Measurements from ENCODE around the gene EFNB2. TPM values are rescaled to one million over a fixed set of nuclear protein-coding genes. Genes with fewer than 3 reads are reported as not detected.

Gene EFNB2
- total and polyA plus RNA-seq, 9 donors, result 3.7 to 33.2 (median 13.5) TPM

- no peak for TF ChIP-seq EP300 (IDR thresholded peaks at IDR 0.05)
- no peak for TF ChIP-seq CTCF (IDR thresholded peaks at IDR 0.05)
- TF ChIP-seq POLR2A (IDR thresholded peaks at IDR 0.05), result no peak
- no peak overlapping the region for H3K4me3 ChIP-seq
- DNase-seq, result no peak
- H3K36me3 ChIP-seq, result no peaks in the 10 kb centered on the region
- H3K27ac ChIP-seq, result no peak overlapping the region
- 66 to 82% (median 76%) methylated on average over 4 of the region's 4 CpGs for WGBS, 3 donors
- intact Hi-C loops (cut with DNase I), result no loop called here
- no peaks in the 10 kb centered on the region for H3K27me3 ChIP-seq
- H3K9me3 ChIP-seq, result no peaks in the 10 kb centered on the region
- no peaks in the 10 kb centered on the region for H3K4me1 ChIP-seq (ENCODE audit: insufficient read depth)
Measured at GRCh38 chr13:106540613-106541012, 5.2 kb upstream of the EFNB2 start.

DNA sequence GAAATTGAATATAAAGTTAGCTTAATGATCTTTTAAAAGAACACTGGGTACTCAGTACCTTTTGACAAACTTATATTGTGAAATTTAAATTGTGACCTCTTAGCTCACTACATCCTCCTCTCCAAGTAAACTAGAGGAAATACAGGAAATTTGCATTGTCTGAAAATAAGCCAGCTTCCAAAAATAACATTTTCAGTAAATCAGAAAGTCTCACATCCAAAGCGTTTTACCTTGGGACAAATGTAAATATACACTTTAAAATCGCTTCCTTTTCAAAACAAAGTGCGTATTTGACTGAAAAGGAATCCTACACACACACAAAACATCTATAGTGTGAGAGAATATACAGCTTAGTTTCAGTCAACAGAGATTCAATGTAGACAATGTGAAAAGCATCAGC, 2.1 kb upstream of the EFNB2 start:
- intact Hi-C loops (cut with DNase I), result no loop called here
- H3K27me3 ChIP-seq, result no peaks in the 10 kb centered on the region
- H3K4me1 ChIP-seq (ENCODE audit: insufficient read depth), result peaks cover 8% of the 10 kb centered on the region
- TF ChIP-seq CTCF (IDR thresholded peaks at IDR 0.05), result no peak
- no peak for TF ChIP-seq EP300 (IDR thresholded peaks at IDR 0.05)
- TF ChIP-seq POLR2A (IDR thresholded peaks at IDR 0.05), result no peak
- no peak overlapping the region for H3K27ac ChIP-seq
- no peaks in the 10 kb centered on the region for H3K9me3 ChIP-seq
- DNase-seq, result no peak
- no peak overlapping the region for H3K4me3 ChIP-seq
- H3K36me3 ChIP-seq, result no peaks in the 10 kb centered on the region
- WGBS, 3 donors, result 19 to 41% (median 34%) methylated on average over 3 of the region's 3 CpGs

DNA sequence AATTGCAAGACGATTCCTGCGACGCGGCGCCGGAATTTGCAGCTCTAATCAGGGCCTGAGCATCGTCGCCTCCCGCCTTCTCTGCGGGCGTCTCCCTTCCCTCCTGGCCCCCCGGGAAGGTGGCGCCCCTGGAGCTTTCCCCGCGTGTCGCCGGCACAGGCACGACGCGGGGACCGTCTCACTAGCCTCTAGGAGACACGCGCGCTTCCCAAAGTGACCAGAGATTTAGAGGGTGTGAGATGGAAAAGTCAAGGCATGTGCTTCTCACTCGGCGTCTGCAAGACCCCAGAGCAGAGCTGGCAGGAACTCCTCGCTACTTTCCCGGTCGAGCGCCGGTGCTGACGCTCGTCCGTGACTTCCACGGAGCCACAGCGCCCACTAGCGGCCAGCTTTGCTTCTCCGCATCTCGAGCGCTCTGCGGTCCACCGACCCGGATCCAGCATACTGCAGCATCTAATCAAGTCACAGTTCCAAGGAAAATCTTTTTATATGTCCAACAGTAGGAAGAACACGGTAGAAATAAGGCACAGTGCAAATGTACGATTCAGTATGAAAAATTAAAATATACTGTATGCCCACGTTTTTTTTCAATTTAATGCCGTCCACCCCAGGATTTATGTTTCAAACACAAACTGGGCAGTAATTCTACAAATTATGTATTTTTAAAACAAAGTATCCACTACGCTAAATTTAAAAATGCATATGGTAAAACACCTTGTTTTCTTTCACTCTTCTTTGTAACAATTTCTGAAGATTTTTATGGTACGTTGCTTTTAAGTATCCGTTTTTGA, 977 bp upstream of the EFNB2 start:
- Histone ChIP-seq H3K27me3 (no peaks in the 10 kb centered on the region), H3K4me1 (ENCODE audit: insufficient read depth) (peaks cover 8% of the 10 kb centered on the region), H3K9me3 (no peaks in the 10 kb centered on the region), H3K4me3 (peak overlapping the region; percentile 56), H3K27ac (no peak overlapping the region), H3K36me3 (no peaks in the 10 kb centered on the region)
- peak; percentile 84 to 94 (median 92) for DNase-seq
- 3 to 4% (median 4%) methylated on average over 50 of the region's 50 CpGs for WGBS, 3 donors
- intact Hi-C loops (cut with DNase I), result no loop called here
- TF ChIP-seq CTCF (IDR thresholded peaks at IDR 0.05), result peak; percentile 80 to 87 (median 86)
- no peak for TF ChIP-seq POLR2A (IDR thresholded peaks at IDR 0.05)
- no peak for TF ChIP-seq EP300 (IDR thresholded peaks at IDR 0.05)

DNA sequence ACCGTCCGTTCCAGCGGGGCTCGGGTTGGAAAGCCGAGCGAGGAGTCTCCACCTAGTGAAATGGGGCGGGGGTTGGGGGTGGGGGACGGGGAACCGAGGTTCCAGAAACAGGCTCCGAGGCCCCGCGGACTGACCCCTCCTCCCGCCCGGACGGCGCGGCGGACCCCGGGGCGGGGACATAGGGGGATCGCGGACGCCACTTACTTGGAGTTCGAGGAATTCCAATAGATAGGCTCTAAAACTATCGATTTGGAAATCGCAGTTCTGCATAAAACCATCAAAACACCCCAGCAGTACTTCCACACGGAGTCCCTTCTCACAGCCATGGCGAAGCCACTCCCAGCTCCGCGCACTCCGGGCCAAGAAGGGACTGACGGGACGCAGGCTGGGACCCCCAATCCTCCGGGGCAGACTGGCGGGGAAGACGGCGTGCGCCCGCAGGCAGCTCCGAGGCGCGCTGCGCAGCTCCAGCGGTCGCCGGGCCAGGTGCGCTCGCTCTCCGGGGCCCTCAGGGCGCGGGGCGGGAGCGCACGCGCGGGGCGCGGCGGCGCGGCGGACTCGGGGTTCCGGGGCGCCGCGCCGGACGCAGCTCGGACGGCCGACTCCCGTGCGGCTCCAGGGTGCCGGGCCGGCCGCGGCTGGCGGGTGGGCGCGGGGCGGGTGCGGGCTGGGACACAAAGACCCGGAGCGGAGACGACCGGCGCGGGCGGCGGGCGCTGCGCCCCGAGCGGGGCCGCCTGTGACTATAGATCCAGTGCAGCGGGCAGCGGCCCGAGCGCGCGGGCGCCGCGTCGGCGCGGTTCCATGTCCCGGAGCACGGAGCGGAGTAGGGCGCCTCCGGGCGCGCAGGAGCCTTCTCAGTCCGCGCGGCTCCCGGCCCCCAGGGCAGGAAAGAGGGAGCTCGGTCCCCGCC, 567 bp downstream of the EFNB2 start:
- intact Hi-C loops (cut with DNase I), result no loop called here
- peak; percentile 13 to 41 (median 37) for DNase-seq
- H3K27ac ChIP-seq, result peak overlapping the region in 1 of 2 donors; percentile 69
- TF ChIP-seq EP300 (IDR thresholded peaks at IDR 0.05), result no peak
- TF ChIP-seq CTCF (IDR thresholded peaks at IDR 0.05), result no peak
- TF ChIP-seq POLR2A (IDR thresholded peaks at IDR 0.05), result no peak
- 0 to 1% (median 1%) methylated on average over 78 to 119 of the region's 121 CpGs for WGBS, 3 donors
- peak overlapping the region; percentile 56 for H3K4me3 ChIP-seq
- no peaks in the 10 kb centered on the region for H3K27me3 ChIP-seq
- no peaks in the 10 kb centered on the region for H3K9me3 ChIP-seq
- H3K36me3 ChIP-seq, result no peaks in the 10 kb centered on the region
- H3K4me1 ChIP-seq (ENCODE audit: insufficient read depth), result peaks cover 8% of the 10 kb centered on the region

Measured in ovary (tissue), 9 donors.